Measurements from ENCODE around the gene WAPL.

The WAPL gene

DNA sequence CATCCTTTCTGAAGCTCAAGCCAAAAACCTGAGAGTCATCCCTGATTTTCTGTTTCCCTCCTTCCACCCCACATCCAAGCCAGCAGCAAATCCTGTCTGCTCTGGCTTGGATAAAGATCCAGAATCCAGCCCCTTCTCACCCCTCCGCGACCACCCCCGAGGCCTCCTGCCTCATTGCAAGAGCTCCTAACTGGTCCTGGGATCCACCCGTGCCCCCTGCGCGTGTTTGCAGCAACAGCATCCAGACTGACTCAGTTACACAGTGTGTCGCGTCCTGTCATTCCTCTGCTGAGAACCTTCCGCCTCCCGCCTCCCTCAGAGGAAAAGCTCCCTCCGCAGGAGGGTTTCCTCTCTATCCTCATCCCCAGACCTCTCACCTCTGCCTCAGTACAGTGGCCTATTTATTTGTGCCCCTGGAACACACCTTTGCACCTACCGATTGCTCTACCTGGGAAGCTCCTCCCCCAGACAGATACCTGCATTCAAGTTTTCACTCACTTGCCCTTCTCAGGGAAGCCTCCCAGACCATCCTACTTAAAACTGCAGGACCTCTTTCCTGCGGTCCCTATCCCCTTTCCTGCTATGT, 133.4 kb downstream of the WAPL start:
- DNase-seq = no peak

DNA sequence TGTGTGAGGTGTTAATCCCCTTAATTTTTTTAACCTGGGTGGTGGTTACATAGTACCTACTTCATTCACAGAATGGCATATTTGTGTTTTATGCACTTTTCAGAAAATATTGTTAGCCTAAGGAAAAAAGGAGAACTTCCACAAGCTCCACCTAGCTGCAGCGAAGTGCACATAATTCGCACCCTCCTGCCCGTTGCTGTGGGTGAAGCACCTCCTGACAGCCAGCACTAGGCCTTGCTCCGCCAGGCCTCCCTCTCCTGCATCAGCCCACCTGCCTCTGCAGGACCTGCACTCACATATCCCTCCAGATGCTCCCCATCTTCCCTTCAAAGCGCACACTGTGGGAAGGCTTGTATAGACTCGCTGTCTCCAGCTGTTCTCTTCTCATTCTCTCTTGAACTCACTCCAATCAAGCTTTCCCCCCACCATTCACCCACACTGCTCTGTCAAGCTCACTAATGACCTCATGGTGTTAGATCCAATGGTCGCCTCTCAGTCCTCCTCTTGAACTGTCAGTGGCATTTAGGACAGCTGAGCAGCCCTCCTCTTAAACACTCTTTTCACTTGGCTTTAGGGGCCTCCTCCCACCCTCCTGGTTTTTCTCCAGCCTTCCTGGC, 134.3 kb downstream of the WAPL start:
- DNase-seq = no peak

DNA sequence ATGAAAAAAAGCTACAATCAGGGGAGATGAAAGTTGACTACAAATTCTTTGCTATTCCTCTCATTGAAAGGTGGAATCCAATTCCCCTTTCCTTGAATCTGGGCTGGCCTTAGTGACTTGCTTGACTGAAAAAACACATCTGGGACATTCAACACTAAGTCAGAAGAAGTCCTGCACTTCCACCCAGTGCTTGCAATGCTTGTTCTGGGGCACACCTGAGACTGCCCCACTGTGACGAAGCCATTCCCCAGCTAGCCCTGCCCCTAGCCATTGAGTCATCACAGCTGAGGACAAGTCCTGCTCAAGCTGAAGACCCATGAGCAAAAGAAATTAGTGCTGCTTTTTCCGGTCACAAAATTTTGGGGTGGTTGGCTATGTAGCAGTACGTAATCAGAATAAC, 135.8 kb downstream of the WAPL start:
- DNase-seq = no peak

Data from C1 segment of cervical spinal cord (tissue), 14 donors.